Tibial nerve (tissue), 4 donors: Measurements from ENCODE around the gene LCN10. TPM values are rescaled to one million over a fixed set of nuclear protein-coding genes. Genes with fewer than 3 reads are reported as not detected.
"Not testable (repeated sequence)": the region's sequence is repeated elsewhere in the genome, so short reads cannot be mapped to it uniquely, and the experiment has no call there.

ENCODE experiments used
- DNase-seq, 2 donors: peaks; one replicate each; pipeline ENCODE4 v3.0.0-alpha.2; 2019; ENCODE audit warnings: low spot score in 2 of 2
- H3K27ac ChIP-seq, 4 donors: fragments of 200-600 bp; sonication (generic) in 3 of 4; one replicate each; pipeline ENCODE4 v1.5.1; 2017 to 2019; ENCODE audit warnings: mild to moderate bottlenecking in 1 of 4
- H3K27me3 ChIP-seq, 2 donors: fragments of 200-600 bp; sonication (generic) in 1 of 2; one replicate each; pipeline versions ENCODE4 v1.5.1 to v1.6.0; 2017 to 2019
- H3K36me3 ChIP-seq, 3 donors: fragments of 200-600 bp; sonication (generic); one replicate each; pipeline ENCODE4 v1.5.1; 2018 to 2019
- H3K4me1 ChIP-seq, 4 donors: fragments of 200-600 bp; sonication (generic) in 3 of 4; one replicate each; pipeline ENCODE4 v1.5.1; 2017 to 2019
- H3K4me3 ChIP-seq, 4 donors: fragments of 200-600 bp; sonication (generic) in 3 of 4; one replicate each; pipeline ENCODE4 v1.5.1; 2017 to 2019; ENCODE audit warnings: mild to moderate bottlenecking in 1 of 4, moderate library complexity in 1 of 4
- H3K9me3 ChIP-seq, 4 donors: fragments of 200-600 bp; sonication (generic) in 3 of 4; one replicate each; pipeline ENCODE4 v1.5.1; 2017 to 2019
- EP300 ChIP-seq, 2 donors: sonication (generic); formaldehyde crosslinking; IDR thresholded peaks; one replicate each; pipeline ENCODE4 v1.6.1; 2017; ENCODE audit warnings: antibody characterized with exemption in 2 of 2, mild to moderate bottlenecking in 1 of 2
- POLR2A ChIP-seq, 2 donors: fragments of 450-650 bp; IDR thresholded peaks; one replicate each; pipeline ENCODE4 v1.6.1; 2017; ENCODE audit warnings: antibody characterized with exemption in 2 of 2, mild to moderate bottlenecking in 2 of 2, moderate library complexity in 2 of 2
- WGBS, 2 donors: methylation state at CpG; one replicate each; pipeline ENCODE4 v1.1.5; 2018; 5-methylcytosine and 5-hydroxymethylcytosine counted together
- total RNA-seq, 4 donors: library from RNA; depleted of rRNA; stranded (reverse); fragments of >200 nt; gene quantifications; one replicate each; pipeline ENCODE4 v1.1.0, GENCODE V29; 2016
- TF ChIP-seq, protein P1 (sequence below), 5 experiments: fragments of 200-600 bp in 3 of 5; fragments of 450-650 bp in 2 of 5; sonication (generic) in 3 of 5; IDR thresholded peaks; one replicate each; pipeline ENCODE4 v1.5.1; 2016 to 2019; ENCODE audit warnings: antibody characterized with exemption in 5 of 5, mild to moderate bottlenecking in 3 of 5, moderate library complexity in 2 of 5

Gene LCN10
- total RNA-seq, 4 donors from 2014 or later, result 7.6 to 47.5 (median 17.4) TPM

DNA sequence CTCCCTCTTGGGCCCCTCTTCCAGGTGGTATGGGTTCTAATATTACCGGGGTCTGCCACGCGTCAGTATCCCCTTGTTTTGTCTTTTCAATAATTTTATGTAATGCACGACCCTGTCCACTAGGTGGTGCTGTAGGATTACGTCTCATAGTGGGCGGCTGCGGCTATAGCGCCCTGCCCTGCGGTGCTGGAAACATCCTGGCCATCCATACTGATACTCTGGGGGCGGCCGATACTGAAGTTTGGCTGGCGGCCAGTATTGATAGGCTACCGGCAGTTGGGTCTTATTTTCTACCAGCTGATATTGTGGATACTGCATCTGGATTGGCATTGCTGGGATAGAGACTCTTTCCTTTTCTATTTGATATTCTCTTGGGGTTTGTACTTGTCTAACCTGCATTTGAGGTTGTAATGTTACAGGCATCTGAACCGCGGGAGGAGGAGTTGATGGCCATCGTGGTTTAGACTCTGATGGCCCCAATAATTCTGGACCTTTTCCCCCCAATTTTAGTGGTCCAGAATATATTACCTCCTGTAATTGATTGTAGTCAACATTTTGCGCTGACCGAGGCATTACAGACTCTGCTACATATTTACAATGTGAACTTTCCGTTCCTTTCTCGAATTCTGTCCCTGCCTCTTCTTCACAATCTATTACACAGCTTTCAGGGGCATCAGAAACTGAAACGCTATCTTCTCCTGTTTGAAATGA is 45.1 kb upstream of the LCN10 start:
- Histone ChIP-seq H3K9me3 (no peaks in the 10 kb centered on the region), H3K27ac (peak overlapping the region in 3 of 4 donors; percentile 61 to 84 (median 70)), H3K4me1 (peaks cover 0 to 42% (median 25%) of the 10 kb centered on the region in 4 donors), H3K27me3 (no peaks in the 10 kb centered on the region), H3K36me3 (peaks cover 0 to 4% (median 0%) of the 10 kb centered on the region in 3 donors), H3K4me3 (no peak overlapping the region)
- DNase-seq, result peak in 1 of 2 donors; percentile 77
- TF ChIP-seq POLR2A (IDR thresholded peaks at IDR 0.05) (no peak), EP300 (IDR thresholded peaks at IDR 0.05) (peak in 1 of 2 donors; percentile 18)
- TF ChIP-seq, protein P1, sequence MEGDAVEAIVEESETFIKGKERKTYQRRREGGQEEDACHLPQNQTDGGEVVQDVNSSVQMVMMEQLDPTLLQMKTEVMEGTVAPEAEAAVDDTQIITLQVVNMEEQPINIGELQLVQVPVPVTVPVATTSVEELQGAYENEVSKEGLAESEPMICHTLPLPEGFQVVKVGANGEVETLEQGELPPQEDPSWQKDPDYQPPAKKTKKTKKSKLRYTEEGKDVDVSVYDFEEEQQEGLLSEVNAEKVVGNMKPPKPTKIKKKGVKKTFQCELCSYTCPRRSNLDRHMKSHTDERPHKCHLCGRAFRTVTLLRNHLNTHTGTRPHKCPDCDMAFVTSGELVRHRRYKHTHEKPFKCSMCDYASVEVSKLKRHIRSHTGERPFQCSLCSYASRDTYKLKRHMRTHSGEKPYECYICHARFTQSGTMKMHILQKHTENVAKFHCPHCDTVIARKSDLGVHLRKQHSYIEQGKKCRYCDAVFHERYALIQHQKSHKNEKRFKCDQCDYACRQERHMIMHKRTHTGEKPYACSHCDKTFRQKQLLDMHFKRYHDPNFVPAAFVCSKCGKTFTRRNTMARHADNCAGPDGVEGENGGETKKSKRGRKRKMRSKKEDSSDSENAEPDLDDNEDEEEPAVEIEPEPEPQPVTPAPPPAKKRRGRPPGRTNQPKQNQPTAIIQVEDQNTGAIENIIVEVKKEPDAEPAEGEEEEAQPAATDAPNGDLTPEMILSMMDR (IDR thresholded peaks at IDR 0.05), result peak; percentile 72 to 91 (median 86)
- WGBS, 2 donors, result 21 to 22% methylated on average over 21 of the region's 21 CpGs

DNA sequence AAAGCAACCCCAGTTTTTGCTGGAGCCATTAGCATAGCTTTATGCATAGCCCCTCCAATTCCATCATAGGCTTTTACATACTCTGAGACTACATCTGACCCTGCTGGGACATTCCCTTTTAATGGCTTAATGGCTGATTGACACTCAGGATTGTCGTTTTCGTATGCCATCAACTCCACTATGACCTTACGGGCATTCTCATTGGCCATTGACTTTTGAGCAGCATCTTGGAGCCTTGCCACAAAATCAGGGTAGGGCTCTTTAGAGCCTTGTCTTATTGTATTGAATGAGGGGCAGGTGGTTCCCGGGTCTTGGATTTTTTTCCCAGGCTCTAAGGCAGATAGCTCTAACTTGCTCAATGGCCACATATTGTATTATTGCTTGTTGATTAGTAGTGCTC is 44.2 kb upstream of the LCN10 start:
- not testable (repeated sequence) for H3K4me3 ChIP-seq, DNase-seq, H3K36me3 ChIP-seq, H3K27me3 ChIP-seq, H3K9me3 ChIP-seq
- Histone ChIP-seq H3K27ac (peak overlapping the region; percentile 61 to 84 (median 67)), H3K4me1 (peaks cover 0 to 33% (median 21%) of the 10 kb centered on the region in 4 donors)
- 27% methylated on average over 4 of the region's 4 CpGs for WGBS, 2 donors

DNA sequence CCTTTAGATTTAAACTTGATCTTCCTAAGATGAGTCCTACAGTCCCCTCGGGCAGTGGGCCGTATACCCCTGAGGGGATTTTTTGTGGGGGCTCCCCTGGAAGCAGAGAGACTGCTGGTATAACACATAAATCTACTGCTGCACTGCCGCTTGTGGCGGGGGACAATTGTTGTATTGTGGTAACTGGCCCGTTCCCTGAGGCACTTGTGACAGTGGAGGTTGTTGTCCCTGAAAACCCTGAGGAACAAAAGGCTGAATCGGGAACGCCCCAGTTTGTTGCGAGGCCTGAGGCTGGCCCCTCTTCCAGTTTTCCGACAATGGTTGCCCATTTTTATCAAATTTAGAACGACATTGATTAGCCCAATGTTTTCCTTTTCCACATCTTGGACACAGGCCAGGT is 43.7 kb upstream of the LCN10 start:
- H3K4me3 ChIP-seq, result no peak overlapping the region
- no peak for DNase-seq
- peak overlapping the region; percentile 61 to 84 (median 67) for H3K27ac ChIP-seq
- no peaks in the 10 kb centered on the region for H3K27me3 ChIP-seq
- 35 to 55% methylated on average over 10 of the region's 10 CpGs for WGBS, 2 donors
- TF ChIP-seq EP300 (IDR thresholded peaks at IDR 0.05), result no peak
- H3K9me3 ChIP-seq, result no peaks in the 10 kb centered on the region
- no peaks in the 10 kb centered on the region for H3K36me3 ChIP-seq
- peaks cover 0 to 28% (median 17%) of the 10 kb centered on the region in 4 donors for H3K4me1 ChIP-seq

DNA sequence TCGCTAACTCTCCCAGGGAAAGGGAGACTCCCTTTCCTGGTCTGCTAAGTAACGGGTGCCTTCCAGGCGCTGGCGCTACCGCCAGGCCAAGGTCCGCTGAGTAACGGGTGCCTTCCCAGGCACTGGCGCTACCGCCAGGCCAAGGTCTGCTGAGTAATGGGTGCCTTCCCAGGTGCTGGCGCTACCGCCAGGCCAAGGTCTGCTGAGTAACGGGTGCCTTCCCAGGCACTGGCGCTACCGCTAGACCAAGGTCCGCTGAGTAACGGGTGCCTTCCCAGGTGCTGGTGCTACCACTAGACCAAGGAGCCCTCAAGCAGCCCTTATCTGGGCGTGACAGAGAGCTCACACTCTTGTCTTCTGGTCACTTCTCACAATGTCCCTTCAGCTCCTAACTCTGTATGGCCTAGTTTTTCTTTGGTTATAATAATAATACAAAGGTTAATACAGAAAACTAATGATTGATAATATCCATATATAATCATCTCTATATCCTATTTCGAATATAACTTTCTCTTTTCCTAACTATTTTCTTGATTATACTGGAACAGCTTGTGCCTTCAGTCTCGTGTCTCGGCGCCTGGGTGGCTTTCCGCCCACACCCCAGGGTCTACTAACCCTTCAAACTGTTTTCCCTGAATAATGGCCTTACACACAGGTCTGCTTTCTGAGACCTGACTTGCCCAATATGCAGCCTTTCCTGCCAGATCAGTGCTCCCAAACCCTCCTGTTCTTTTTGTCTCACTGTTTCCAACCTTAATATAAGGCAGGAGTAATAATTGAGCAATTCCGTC is 43.0 kb upstream of the LCN10 start:
- not testable (repeated sequence) for H3K4me3 ChIP-seq, H3K9me3 ChIP-seq, DNase-seq, H3K36me3 ChIP-seq, H3K27me3 ChIP-seq
- 78 to 88% methylated on average over 13 to 23 of the region's 23 CpGs for WGBS, 2 donors
- Histone ChIP-seq H3K4me1 (peaks cover 0 to 26% (median 17%) of the 10 kb centered on the region in 4 donors), H3K27ac (peak overlapping the region; percentile 61 to 84 (median 67))

DNA sequence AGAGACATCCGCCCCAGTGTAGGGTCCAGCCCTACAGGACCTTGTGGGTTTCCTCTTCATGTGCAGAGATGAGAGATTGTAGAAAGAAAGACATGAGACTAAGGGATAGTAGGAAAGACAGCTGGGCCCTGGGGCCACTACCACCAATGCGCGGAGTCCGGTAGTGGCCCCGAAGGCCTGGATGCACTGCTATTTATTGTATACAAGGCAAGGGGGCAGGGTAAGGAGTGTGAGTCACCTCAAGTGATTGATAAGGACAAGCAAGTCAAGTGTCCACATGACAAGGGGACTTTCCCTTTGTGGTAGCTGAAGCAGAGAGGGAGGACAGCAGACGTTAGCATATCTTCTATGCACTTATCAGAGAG is 42.2 kb upstream of the LCN10 start:
- no peak for DNase-seq
- peaks cover 0 to 20% (median 11%) of the 10 kb centered on the region in 4 donors for H3K4me1 ChIP-seq
- WGBS, 2 donors, result 85 to 95% methylated on average over 6 of the region's 6 CpGs
- no peaks in the 10 kb centered on the region for H3K9me3 ChIP-seq
- H3K27me3 ChIP-seq, result no peaks in the 10 kb centered on the region
- no peak overlapping the region for H3K4me3 ChIP-seq
- peak overlapping the region in 1 of 4 donors; percentile 12 for H3K27ac ChIP-seq
- no peaks in the 10 kb centered on the region for H3K36me3 ChIP-seq
- TF ChIP-seq, protein P1 (IDR thresholded peaks at IDR 0.05), result no peak
- TF ChIP-seq EP300 (IDR thresholded peaks at IDR 0.05) (no peak), POLR2A (IDR thresholded peaks at IDR 0.05) (no peak)

DNA sequence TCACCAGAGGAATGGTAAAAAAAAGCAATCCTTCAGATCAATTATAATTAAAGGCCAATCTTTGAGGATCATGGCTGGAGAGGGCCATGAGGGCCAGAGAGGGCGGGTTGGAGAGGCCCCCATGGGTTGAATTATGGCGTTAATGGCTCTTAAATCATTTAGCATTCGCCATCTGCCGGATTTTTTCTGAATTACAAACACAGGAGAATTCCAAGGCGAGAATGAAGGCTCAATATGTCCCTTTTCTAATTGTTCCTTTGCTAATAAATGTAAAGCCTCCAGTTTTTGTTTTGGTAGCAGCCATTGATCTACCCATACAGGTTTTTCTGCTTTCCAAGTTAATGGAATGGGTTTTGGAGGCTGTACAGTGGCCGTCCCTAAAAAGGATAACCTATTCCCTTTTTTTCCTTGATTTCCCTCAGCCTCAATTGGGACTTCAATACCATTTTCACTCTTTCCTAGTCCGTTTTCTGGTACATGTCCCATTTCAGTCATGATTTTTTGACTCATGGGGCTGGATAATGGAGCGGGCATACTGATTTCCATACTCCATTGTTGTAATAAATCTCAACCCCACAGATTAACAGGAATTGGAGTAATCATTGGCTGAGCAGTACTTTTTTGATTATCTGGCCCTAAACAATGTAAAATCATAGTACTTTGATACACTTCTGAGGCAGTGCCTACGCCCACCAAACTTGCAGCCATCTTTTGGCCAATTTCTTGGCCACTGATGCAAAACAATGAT is 41.7 kb upstream of the LCN10 start:
- no peak overlapping the region for H3K4me3 ChIP-seq
- no peaks in the 10 kb centered on the region for H3K27me3 ChIP-seq
- no peaks in the 10 kb centered on the region for H3K9me3 ChIP-seq
- no peaks in the 10 kb centered on the region for H3K36me3 ChIP-seq
- 43 to 44% methylated on average over 9 of the region's 9 CpGs for WGBS, 2 donors
- H3K27ac ChIP-seq, result peak overlapping the region in 2 of 4 donors; percentile 12 to 16
- TF ChIP-seq, protein P1 (IDR thresholded peaks at IDR 0.05), result peak; percentile 43 to 70 (median 56)
- TF ChIP-seq EP300 (IDR thresholded peaks at IDR 0.05) (no peak), POLR2A (IDR thresholded peaks at IDR 0.05) (no peak)
- H3K4me1 ChIP-seq, result peaks cover 0 to 17% (median 8%) of the 10 kb centered on the region in 4 donors
- DNase-seq, result peak in 1 of 2 donors; percentile 60
